Endothelial cell (in vitro differentiated cells): Measurements from ENCODE around the gene SMYD2. TPM values are rescaled to one million over a fixed set of nuclear protein-coding genes. Genes with fewer than 3 reads are reported as not detected.

Experiments
- DNase-seq: peaks from one replicate; pipeline ENCODE4 v3.0.0; 2021; ENCODE audit warnings: low spot score
- H3K27ac Mint-ChIP-seq: one replicate; pipeline ENCODE4 v1.8.0; 2021; ENCODE audit warnings: mixed read lengths, inconsistent platforms; ENCODE audit not compliant: unreplicated experiment
- H3K27me3 Mint-ChIP-seq: one replicate; pipeline ENCODE4 v1.8.0; 2021; ENCODE audit warnings: mild to moderate bottlenecking, moderate library complexity, mixed read lengths, inconsistent platforms; ENCODE audit not compliant: unreplicated experiment
- H3K36me3 Mint-ChIP-seq: one replicate; pipeline ENCODE4 v1.8.0; 2021; ENCODE audit warnings: mild to moderate bottlenecking, low read depth, mixed read lengths, inconsistent platforms; ENCODE audit not compliant: unreplicated experiment
- H3K4me1 Mint-ChIP-seq: one replicate; pipeline ENCODE4 v1.8.0; 2021; ENCODE audit warnings: mild to moderate bottlenecking, mixed read lengths, inconsistent platforms; ENCODE audit not compliant: unreplicated experiment
- H3K4me3 Mint-ChIP-seq: one replicate; pipeline ENCODE4 v1.8.0; 2021; ENCODE audit warnings: mild to moderate bottlenecking, mixed read lengths, inconsistent platforms; ENCODE audit not compliant: unreplicated experiment
- H3K9me3 Mint-ChIP-seq: one replicate; pipeline ENCODE4 v1.8.0; 2021; ENCODE audit warnings: mixed read lengths, inconsistent platforms; ENCODE audit not compliant: unreplicated experiment
- CTCF ChIP-seq: fragments of 200-600 bp; sonication (generic); IDR thresholded peaks from one replicate; pipeline ENCODE4 v1.5.0; 2021; ENCODE audit warnings: antibody characterized with exemption; ENCODE audit not compliant: unreplicated experiment
- total RNA-seq: library from RNA; stranded (reverse); fragmentation: NEBNext Ultra II Directional; extraction: Animal tissue kit (Norgen Biotek cat#: 25700); gene quantifications from one replicate; pipeline ENCODE4 v1.2.1, GENCODE V29; 2021; ENCODE audit not compliant: unreplicated experiment

The SMYD2 gene
- total RNA-seq, 1 donor from 2014 or later, result 44.1 TPM

GRCh38 chr1:214285610-214286440 lies 4.9 kb downstream of the SMYD2 start:
- no peak for DNase-seq
- no peak for TF ChIP-seq CTCF
- no peaks in the 10 kb centered on the region for H3K9me3 Mint-ChIP-seq
- H3K36me3 Mint-ChIP-seq, result peaks cover 3% of the 10 kb centered on the region
- no peak overlapping the region for H3K27ac Mint-ChIP-seq
- H3K4me1 Mint-ChIP-seq, result peaks cover 48% of the 10 kb centered on the region
- no peak overlapping the region for H3K4me3 Mint-ChIP-seq
- H3K27me3 Mint-ChIP-seq, result peaks cover 6% of the 10 kb centered on the region

- H3K27me3 Mint-ChIP-seq, result peaks cover 2% of the 10 kb centered on the region
- peaks cover 47% of the 10 kb centered on the region for H3K4me1 Mint-ChIP-seq
- DNase-seq, result no peak
- H3K36me3 Mint-ChIP-seq, result peaks cover 7% of the 10 kb centered on the region
- TF ChIP-seq CTCF, result no peak
- no peaks in the 10 kb centered on the region for H3K9me3 Mint-ChIP-seq
- peak overlapping the region; percentile 5 for H3K27ac Mint-ChIP-seq
- no peak overlapping the region for H3K4me3 Mint-ChIP-seq
These were observed 6.9 kb downstream of the SMYD2 start for GRCh38 chr1:214287884-214288283.

DNA sequence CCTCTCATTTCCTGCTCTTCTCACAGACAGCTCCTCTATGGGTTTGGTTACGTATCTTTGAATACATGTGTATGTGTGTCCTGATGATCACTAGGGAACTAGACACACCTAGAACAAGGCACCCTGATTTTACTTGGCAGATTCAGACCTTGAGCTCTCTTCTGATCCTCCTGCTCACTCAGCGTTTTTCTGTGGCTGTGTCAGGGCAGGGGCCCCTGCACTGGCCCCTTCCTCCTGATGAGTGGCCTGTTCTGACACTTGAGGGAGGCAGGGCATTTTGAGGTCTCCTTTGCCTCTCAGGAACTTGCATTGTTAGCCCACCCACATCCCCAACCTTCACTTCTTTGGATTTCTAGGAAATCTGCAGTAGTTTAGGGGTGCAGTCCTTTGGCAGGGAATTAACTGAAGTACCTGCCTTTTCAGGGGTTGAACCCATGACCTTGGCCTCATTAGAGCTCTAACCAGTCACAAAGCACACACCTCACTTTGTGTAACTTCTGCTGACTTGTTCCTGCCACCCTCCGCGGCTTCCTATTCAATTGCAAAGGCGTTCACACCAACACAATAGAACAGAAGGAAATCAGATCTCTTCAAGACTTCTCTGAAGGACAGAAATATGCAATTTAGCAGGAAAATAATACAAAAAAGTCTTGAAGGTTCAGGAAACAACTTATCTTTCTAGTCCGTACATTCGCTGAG lies 8.8 kb downstream of the SMYD2 start:
- Mint-ChIP-seq H3K4me3 (peak overlapping the region; percentile 8), H3K4me1 (peaks cover 47% of the 10 kb centered on the region)
- no peak for DNase-seq

DNA sequence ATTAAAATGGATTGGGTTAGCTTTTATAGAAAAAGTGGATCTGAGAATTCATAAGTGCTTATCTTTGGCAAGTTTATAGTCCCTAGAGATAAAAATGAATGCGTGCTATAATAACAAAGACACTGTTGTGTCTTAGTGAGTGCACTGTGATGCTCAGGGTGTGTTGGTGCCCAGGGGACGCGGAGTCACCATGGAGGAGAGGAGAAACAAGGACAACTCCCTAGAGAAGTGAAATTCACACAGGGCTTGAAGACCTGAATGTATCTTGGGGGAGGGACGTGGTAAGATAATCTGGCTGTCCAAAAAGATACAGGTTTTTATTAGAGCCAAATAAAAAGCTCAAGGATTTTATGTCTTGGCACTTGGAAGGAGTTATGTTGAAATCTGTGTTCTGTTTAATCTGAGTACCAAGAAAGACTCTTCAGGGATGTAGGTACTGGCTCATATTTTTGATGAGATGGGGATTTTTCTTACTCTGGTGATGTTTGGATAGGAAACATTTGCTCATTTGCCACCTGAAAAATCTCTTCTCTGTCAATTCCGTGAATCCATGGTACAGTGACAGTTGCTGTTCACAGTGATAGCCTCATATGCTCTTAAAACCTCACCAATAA lies 9.6 kb downstream of the SMYD2 start:
- Mint-ChIP-seq H3K27me3 (peaks cover 2% of the 10 kb centered on the region), H3K27ac (peak overlapping the region; percentile 76), H3K36me3 (peaks cover 7% of the 10 kb centered on the region), H3K4me1 (peaks cover 52% of the 10 kb centered on the region), H3K4me3 (no peak overlapping the region), H3K9me3 (no peaks in the 10 kb centered on the region)
- no peak for TF ChIP-seq CTCF
- no peak for DNase-seq

More for the DNA sequence above, 8.8 kb downstream of the SMYD2 start:
- H3K36me3 Mint-ChIP-seq, result peaks cover 7% of the 10 kb centered on the region
- peaks cover 2% of the 10 kb centered on the region for H3K27me3 Mint-ChIP-seq
- H3K27ac Mint-ChIP-seq, result peak overlapping the region; percentile 76
- no peaks in the 10 kb centered on the region for H3K9me3 Mint-ChIP-seq
- no peak for TF ChIP-seq CTCF

GRCh38 chr1:214292322-214292721 lies 11.4 kb downstream of the SMYD2 start:
- peaks cover 2% of the 10 kb centered on the region for H3K27me3 Mint-ChIP-seq
- H3K9me3 Mint-ChIP-seq, result no peaks in the 10 kb centered on the region
- no peak for DNase-seq
- no peak for TF ChIP-seq CTCF
- H3K4me1 Mint-ChIP-seq, result peaks cover 63% of the 10 kb centered on the region
- peak overlapping the region; percentile 11 for H3K27ac Mint-ChIP-seq
- H3K4me3 Mint-ChIP-seq, result no peak overlapping the region
- peaks cover 7% of the 10 kb centered on the region for H3K36me3 Mint-ChIP-seq
